Lung (tissue), 12 donors: ENCODE measurements around the gene TRABD. TPM values are rescaled to one million over a fixed set of nuclear protein-coding genes. Genes with fewer than 3 reads are reported as not detected.

Source experiments
- ATAC-seq: fragments of 200-7000 bp; cut with Tn5 transposase; one replicate; pipeline ENCODE4 v1.9.1; 2020; ENCODE audit warnings: moderate number of reproducible peaks; ENCODE audit not compliant: insufficient read depth, low FRiP score
- DNase-seq, 3 donors: peaks; one replicate each; pipeline ENCODE4 v3.0.0-alpha.2; 2013 to 2017
- H3K27ac ChIP-seq, 2 donors: one replicate each; pipeline ENCODE4 v1.5.1; 2013; ENCODE audit warnings: mild to moderate bottlenecking in 2 of 2, moderate library complexity in 2 of 2, control low read depth in 1 of 2, inconsistent platforms in 1 of 2, low read depth in 1 of 2, low read length in 1 of 2
- H3K27me3 ChIP-seq, 3 donors: one replicate each; pipeline ENCODE4 v1.5.1; 2013; ENCODE audit warnings: low read length in 2 of 3; ENCODE audit not compliant: control insufficient read depth in 3 of 3, insufficient read depth in 3 of 3
- H3K36me3 ChIP-seq, 4 donors: one replicate each; pipeline ENCODE4 v1.5.1; 2013; ENCODE audit warnings: low read length in 4 of 4, mild to moderate bottlenecking in 1 of 4, moderate library complexity in 1 of 4; ENCODE audit not compliant: control insufficient read depth in 4 of 4, insufficient read depth in 4 of 4
- H3K4me1 ChIP-seq, 5 donors: one replicate each; pipeline ENCODE4 v1.5.1; 2013; ENCODE audit warnings: low read length in 5 of 5, mild to moderate bottlenecking in 2 of 5, moderate library complexity in 1 of 5; ENCODE audit not compliant: control insufficient read depth in 5 of 5, insufficient read depth in 5 of 5
- H3K4me3 ChIP-seq: one replicate; pipeline ENCODE4 v1.5.1; 2013; ENCODE audit warnings: mild to moderate bottlenecking, control low read depth, moderate library complexity
- H3K9ac ChIP-seq, 2 donors: one replicate each; pipeline ENCODE4 v1.5.1; 2013; ENCODE audit warnings: low read length in 2 of 2, control low read depth in 1 of 2; ENCODE audit not compliant: insufficient read depth in 1 of 2
- H3K9me3 ChIP-seq, 4 donors: one replicate each; pipeline ENCODE4 v1.5.1; 2013; ENCODE audit warnings: low read length in 3 of 4, mild to moderate bottlenecking in 1 of 4, moderate library complexity in 1 of 4; ENCODE audit not compliant: control insufficient read depth in 4 of 4, insufficient read depth in 3 of 4
- WGBS, 2 donors: extraction: QIAGEN DNeasy Blood & Tissue Kit; methylation state at CpG; one replicate each; pipeline ENCODE4 v1.1.7; 2013; 5-methylcytosine and 5-hydroxymethylcytosine counted together
- polyA plus RNA-seq, 2 donors: library from polyadenylated mRNA; stranded (reverse); fragments of 200-250 nt; gene quantifications; one replicate each; pipeline ENCODE4 v1.2.1, GENCODE V29; 2013
- total RNA-seq, 2 donors: library from RNA; depleted of rRNA in 1 of 2; stranded (reverse); fragments of >200 nt in 1 of 2; gene quantifications; one replicate each; pipeline ENCODE4 v1.2.1, GENCODE V29; 2014 to 2021
- TF ChIP-seq, protein P1 (sequence below): IDR thresholded peaks from 2 replicates; pipeline ENCODE4 v1.5.1; 2012; ENCODE audit warnings: mild to moderate bottlenecking; ENCODE audit errors: control extremely low read depth, extremely low read depth
- donor health status: control.
- donor health status: control.
- donor health status: Bipolar disorder and iron deficiency.
- donor health status: healthy.
- donor health status: DM: yes; HTN: yes; CAD: no.

The TRABD gene
- total and polyA plus RNA-seq, 4 donors: 16.2 to 72.7 (median 62.2) TPM

DNA sequence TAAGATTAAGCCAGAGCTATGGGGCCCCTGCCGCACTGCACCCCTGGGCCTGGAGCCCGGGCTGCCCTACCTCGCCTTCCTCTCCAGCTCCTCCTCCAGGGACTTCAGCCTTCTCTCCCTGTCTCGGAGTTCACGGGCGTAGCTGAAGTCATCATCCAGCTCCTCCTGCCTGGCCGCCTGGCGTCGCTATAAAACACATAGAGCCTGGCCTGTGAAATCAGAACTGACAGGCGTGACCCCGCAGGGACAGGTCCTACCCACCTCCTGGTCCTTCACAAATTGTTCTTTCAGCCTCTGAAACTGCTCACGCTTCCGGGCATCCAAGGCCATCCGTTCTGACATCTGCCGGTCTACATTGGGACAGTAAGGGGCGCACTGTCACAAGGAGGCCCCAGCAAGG is 38.4 kb downstream of the TRABD start:
- H3K4me3 ChIP-seq: no peak overlapping the region
- WGBS, 2 donors: 95% methylated on average over 16 of the region's 16 CpGs
- peaks cover 0 to 3% (median 0%) of the 10 kb centered on the region in 5 donors for H3K4me1 ChIP-seq
- H3K9ac ChIP-seq: no peak overlapping the region
- ATAC-seq: no peak
- H3K27me3 ChIP-seq: no peaks in the 10 kb centered on the region
- H3K27ac ChIP-seq: no peak overlapping the region
- peaks cover 4 to 87% (median 36%) of the 10 kb centered on the region in 4 donors for H3K36me3 ChIP-seq
- no peak for DNase-seq
- TF ChIP-seq, protein P1, sequence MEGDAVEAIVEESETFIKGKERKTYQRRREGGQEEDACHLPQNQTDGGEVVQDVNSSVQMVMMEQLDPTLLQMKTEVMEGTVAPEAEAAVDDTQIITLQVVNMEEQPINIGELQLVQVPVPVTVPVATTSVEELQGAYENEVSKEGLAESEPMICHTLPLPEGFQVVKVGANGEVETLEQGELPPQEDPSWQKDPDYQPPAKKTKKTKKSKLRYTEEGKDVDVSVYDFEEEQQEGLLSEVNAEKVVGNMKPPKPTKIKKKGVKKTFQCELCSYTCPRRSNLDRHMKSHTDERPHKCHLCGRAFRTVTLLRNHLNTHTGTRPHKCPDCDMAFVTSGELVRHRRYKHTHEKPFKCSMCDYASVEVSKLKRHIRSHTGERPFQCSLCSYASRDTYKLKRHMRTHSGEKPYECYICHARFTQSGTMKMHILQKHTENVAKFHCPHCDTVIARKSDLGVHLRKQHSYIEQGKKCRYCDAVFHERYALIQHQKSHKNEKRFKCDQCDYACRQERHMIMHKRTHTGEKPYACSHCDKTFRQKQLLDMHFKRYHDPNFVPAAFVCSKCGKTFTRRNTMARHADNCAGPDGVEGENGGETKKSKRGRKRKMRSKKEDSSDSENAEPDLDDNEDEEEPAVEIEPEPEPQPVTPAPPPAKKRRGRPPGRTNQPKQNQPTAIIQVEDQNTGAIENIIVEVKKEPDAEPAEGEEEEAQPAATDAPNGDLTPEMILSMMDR: no peak
- H3K9me3 ChIP-seq: no peaks in the 10 kb centered on the region

GRCh38 chr22:50225200-50225969 is 39.7 kb downstream of the TRABD start:
- 86 to 93% methylated on average over 24 of the region's 24 CpGs for WGBS, 2 donors
- Histone ChIP-seq H3K4me3 (no peak overlapping the region), H3K27me3 (no peaks in the 10 kb centered on the region), H3K9me3 (no peaks in the 10 kb centered on the region), H3K36me3 (peaks cover 4 to 87% (median 33%) of the 10 kb centered on the region in 4 donors), H3K27ac (no peak overlapping the region), H3K9ac (no peak overlapping the region), H3K4me1 (no peaks in the 10 kb centered on the region)
- peak; percentile 30 to 53 (median 38) for DNase-seq
- ATAC-seq: no peak
- TF ChIP-seq, protein P1: no peak

DNA sequence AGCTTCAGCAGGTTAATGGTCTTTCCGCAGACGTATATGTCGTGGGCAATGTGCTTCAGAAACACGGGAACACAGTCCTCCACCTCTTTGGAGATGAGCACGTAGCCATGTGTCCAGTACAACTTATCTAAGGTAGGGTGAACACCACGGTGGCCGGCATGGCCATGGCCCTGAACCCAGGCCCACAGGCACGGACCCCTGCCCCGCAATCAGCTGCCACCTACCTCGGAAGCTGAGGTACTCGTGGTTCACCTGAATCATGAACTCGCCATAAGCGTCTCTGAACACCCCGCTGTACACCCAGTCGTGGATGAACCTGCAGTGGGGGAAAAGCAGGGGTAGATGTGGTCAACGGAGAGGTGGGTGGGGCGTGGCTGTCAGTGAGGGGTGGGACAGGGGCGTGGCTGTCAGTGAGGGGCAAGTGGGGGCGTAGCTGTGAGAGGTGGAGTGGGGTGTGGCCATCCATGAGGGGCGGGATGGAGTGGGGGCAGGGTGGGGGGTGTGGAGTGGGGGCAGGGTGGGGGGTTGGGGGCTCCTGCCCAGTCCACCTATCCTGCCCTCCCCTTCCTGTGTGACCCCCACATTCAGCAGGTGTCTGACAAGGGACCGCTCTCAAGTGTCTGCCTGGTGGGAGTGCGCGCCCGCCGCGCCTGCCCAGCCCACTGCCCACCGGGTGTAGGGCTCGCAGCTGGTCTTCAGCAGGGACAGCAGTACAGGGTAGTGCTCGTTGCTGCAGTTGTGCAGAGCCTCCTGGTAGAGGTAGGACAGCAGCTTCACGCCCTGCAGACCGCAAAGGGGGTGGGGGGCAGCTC is 40.6 kb downstream of the TRABD start:
- DNase-seq: no peak
- peaks cover 4 to 79% (median 29%) of the 10 kb centered on the region in 4 donors for H3K36me3 ChIP-seq

More for the DNA sequence above, 40.6 kb downstream of the TRABD start:
- H3K9ac ChIP-seq: no peak overlapping the region
- no peaks in the 10 kb centered on the region for H3K4me1 ChIP-seq
- H3K9me3 ChIP-seq: no peaks in the 10 kb centered on the region
- no peak overlapping the region for H3K27ac ChIP-seq
- no peak overlapping the region for H3K4me3 ChIP-seq
- ATAC-seq: no peak
- 95 to 97% methylated on average over 31 of the region's 31 CpGs for WGBS, 2 donors
- no peaks in the 10 kb centered on the region for H3K27me3 ChIP-seq
- TF ChIP-seq, protein P1: no peak
